Activated CD4-positive, CD25-positive, alpha-beta regulatory T cell (primary cell): Measurements from ENCODE around the gene HS1BP3.

Experiments
- DNase-seq, 4 experiments: peaks; one replicate each; lab custom pipeline; 2025; lab: John Stamatoyannopoulos, UW

Gene HS1BP3

DNA sequence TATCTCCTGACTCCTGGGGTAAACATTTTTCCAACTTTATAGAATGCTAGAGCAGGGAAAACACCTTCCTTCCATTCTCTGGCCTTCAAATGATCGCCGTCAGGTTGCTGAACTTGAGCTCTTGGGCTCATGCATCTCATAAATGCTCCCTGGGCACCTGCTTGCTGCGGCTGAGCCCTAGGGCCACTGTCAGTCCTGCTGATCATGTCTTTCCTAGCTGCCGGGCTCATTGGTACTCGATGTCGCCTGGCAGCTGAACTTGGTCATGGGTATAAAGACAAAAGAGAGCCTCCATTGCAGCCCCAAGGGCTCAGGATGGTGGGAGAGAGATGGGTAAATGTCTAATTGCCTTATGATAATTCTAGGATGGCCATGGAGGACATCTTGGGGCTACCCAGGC lies 80.6 kb downstream of the HS1BP3 start:
- DNase-seq = no peak

DNA sequence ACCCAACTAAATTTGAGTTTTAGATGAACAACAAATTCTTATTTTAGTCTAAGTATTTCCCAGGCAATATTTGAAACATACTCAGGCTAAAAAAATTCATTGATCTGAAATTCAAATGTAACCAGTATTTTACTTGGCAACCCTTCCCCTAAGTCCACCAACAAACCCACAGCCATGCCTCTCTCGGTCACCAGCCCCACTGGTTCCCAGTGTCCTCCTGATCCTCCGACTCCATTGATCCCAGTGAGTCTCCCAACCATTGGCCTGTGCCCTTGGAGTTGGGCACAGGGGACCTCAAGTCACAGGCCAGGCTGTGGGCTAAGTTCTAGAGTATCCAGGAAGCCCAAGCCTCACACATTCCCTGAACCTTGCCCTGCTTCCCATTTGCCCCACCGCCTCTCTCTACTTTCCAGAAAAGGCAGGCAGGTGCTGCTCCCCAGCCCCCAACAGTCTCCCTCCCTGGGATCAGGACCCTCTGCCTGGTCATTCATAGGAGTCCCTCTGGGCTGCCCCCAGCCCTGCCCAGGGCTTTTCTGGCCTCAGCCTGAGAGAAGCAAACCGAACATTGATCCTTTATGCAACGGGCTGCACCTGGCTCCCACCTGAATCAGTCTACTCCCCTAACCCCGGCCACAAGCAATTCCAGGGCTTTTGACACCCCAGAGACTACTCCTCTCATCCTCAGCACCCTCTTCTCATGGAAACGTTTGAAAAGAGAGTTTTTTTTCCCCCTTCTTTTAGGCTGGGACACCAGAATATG lies 81.3 kb downstream of the HS1BP3 start:
- no peak for DNase-seq

DNA sequence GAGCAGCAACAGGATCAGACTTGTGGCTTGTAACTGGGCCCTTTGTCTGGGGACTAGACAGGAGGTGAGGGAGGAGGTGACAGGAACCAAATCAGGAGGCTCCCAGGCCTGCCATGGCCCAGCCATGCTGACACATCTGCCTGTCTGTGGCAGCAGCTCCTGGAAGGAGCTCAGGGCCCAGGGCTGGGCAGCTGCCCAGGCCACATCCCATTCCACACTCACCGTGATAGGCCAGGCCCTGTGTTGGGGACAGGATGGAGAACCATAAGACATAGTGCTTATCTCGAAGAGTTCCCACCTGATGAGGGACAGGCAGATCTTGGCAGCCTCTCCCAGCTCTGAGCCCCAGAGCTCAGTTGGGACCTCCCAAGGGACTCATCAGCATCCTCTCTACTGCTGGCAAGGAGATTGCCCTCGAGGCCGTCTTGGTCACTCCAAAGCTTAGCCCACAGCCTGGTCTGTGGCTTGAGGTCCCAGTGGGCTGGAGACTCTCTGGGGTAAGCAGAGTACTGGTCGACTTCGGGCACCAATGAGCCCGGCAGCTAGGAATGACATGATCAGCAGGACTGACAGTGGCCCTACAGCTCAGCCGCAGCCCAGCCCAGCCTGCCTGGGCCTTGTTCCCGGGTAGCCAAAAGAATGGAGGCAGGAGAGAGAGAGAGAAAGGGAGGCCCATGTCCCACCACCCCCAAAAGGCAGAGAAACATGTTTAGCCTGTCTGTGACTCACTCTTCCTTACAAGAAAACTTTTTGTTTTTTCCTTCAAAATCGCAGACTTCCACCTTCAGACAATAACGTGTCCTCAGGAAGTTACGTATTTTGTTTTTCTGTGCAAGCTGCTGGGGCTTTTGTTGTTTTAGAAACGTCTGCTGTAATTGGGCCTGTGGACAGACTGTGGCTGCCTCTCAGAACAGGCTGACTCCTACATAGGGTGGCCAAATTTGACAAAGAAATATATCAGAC lies 82.1 kb downstream of the HS1BP3 start:
- no peak for DNase-seq

DNA sequence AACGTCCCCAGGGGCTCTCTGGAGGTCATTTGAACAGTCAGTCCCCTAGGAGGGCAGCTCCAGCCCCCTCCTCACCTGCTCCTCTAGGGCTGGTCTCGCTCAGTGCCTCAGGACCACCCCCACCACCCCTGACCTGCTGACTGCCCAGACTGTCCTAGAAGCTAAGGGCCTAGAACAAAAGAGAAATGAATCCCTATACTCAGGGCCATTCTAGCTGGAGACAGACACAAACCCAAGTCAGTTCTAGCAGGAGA lies 83.0 kb downstream of the HS1BP3 start:
- no peak for DNase-seq
